ENCODE results near the gene PTP4A1. TPM values are rescaled to one million over a fixed set of nuclear protein-coding genes. Genes with fewer than 3 reads are reported as not detected.

The PTP4A1 gene
- total RNA-seq, 1 donor from 2014 or later, result 17.5 TPM

- DNase-seq (ENCODE audit: low read depth in 2 of 2), result no peak
Observed at GRCh38 chr6:63556369-63556768, 15.9 kb upstream of the PTP4A1 start.

GRCh38 chr6:63558278-63558677, 14.0 kb upstream of the PTP4A1 start:
- no peak for DNase-seq (ENCODE audit: low read depth in 2 of 2)

- no peak for DNase-seq (ENCODE audit: low read depth in 2 of 2)
Observed at GRCh38 chr6:63560801-63561287, 11.4 kb upstream of the PTP4A1 start.

GRCh38 chr6:63561288-63561687, 11.0 kb upstream of the PTP4A1 start:
- DNase-seq (ENCODE audit: low read depth in 2 of 2), result no peak

GRCh38 chr6:63563235-63563634, 9.0 kb upstream of the PTP4A1 start:
- DNase-seq (ENCODE audit: low read depth in 2 of 2), result no peak

- no peak for DNase-seq (ENCODE audit: low read depth in 2 of 2)
Observed at GRCh38 chr6:63565058-63565726, 7.1 kb upstream of the PTP4A1 start.

GRCh38 chr6:63565727-63566596, 6.3 kb upstream of the PTP4A1 start:
- DNase-seq (ENCODE audit: low read depth in 2 of 2), result no peak

- DNase-seq (ENCODE audit: low read depth in 2 of 2), result no peak
Observed at GRCh38 chr6:63567966-63568365, 4.3 kb upstream of the PTP4A1 start.

- peak; percentile 34 to 36 for DNase-seq (ENCODE audit: low read depth in 2 of 2)
Observed at GRCh38 chr6:63571361-63572043, 778 bp upstream of the PTP4A1 start.

- DNase-seq (ENCODE audit: low read depth in 2 of 2), result no peak
Observed at GRCh38 chr6:63572747-63573075, 431 bp downstream of the PTP4A1 start.

GRCh38 chr6:63573076-63573898, 1.0 kb downstream of the PTP4A1 start:
- DNase-seq (ENCODE audit: low read depth in 2 of 2), result peak; percentile 71 to 83

- peak; percentile 65 to 66 for DNase-seq (ENCODE audit: low read depth in 2 of 2)
Observed at GRCh38 chr6:63573899-63574553, 1.7 kb downstream of the PTP4A1 start.

- DNase-seq (ENCODE audit: low read depth in 2 of 2), result no peak
Observed at GRCh38 chr6:63574554-63574900, 2.2 kb downstream of the PTP4A1 start.

- no peak for DNase-seq (ENCODE audit: low read depth in 2 of 2)
Observed at GRCh38 chr6:63576147-63576772, 4.0 kb downstream of the PTP4A1 start.

- DNase-seq (ENCODE audit: low read depth in 2 of 2), result no peak
Observed at GRCh38 chr6:63576985-63577712, 4.9 kb downstream of the PTP4A1 start.

GRCh38 chr6:63578757-63579156, 6.5 kb downstream of the PTP4A1 start:
- DNase-seq (ENCODE audit: low read depth in 2 of 2), result no peak

GRCh38 chr6:63579937-63580703, 7.8 kb downstream of the PTP4A1 start:
- DNase-seq (ENCODE audit: low read depth in 2 of 2), result no peak

GRCh38 chr6:63580704-63580961, 8.4 kb downstream of the PTP4A1 start:
- no peak for DNase-seq (ENCODE audit: low read depth in 2 of 2)

- no peak for DNase-seq (ENCODE audit: low read depth in 2 of 2)
Observed at GRCh38 chr6:63581355-63582013, 9.2 kb downstream of the PTP4A1 start.
